ENCODE measurements around the gene LRGUK. TPM values are rescaled to one million over a fixed set of nuclear protein-coding genes. Genes with fewer than 3 reads are reported as not detected.

Gene LRGUK
- total and polyA plus RNA-seq, 2 experiments from 2014 or later = 2.4 to 7.1 TPM

DNA sequence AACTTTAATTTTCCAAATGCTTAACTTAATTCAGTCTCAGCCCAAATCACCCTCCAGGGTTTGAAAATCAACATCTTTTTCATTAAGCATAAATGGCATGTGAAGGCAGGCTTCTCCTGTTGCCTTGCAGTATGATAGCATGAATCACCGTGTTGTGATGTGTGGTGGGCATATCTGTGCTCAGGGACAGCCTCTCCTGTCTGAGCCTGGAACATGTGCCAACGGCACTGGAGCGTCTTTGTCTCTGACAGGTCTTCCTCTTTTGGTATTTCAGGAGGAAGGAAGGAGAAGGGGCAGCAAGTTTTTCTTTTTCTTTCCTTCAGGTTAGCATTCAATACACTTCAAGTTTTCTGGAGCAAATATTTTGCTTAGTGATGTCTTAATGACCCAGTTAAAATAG is 57.6 kb downstream of the LRGUK start:
- no peaks in the 10 kb centered on the region for H3K27me3 ChIP-seq (ENCODE audit: insufficient read depth)
- H3K79me2 ChIP-seq (replicated peaks; ENCODE audit: insufficient read depth) = no peaks in the 10 kb centered on the region
- no peaks in the 10 kb centered on the region for H3K36me3 Mint-ChIP-seq (ENCODE audit: low read depth)
- H3F3A ChIP-seq (replicated peaks; ENCODE audit: low read depth) = no peaks in the 10 kb centered on the region
- H3K27ac Mint-ChIP-seq = no peak overlapping the region
- H3K4me1 Mint-ChIP-seq = peaks cover 13% of the 10 kb centered on the region
- no peak overlapping the region for H3K4me3 ChIP-seq
- no peak overlapping the region for H3K27ac ChIP-seq (ENCODE audit: low read depth)
- H4K20me1 ChIP-seq (replicated peaks; ENCODE audit: insufficient read depth) = no peaks in the 10 kb centered on the region
- H3K4me3 Mint-ChIP-seq = no peak overlapping the region
- H3K4me1 ChIP-seq (ENCODE audit: insufficient read depth) = peaks cover 19% of the 10 kb centered on the region
- H3K4me2 ChIP-seq = no peak overlapping the region
- H3K9me2 ChIP-seq (ENCODE audit: insufficient read depth) = no peaks in the 10 kb centered on the region
- H3K9me3 Mint-ChIP-seq = no peaks in the 10 kb centered on the region
- H2AFZ ChIP-seq = no peak overlapping the region
- ATAC-seq (no peak), DNase-seq (ENCODE audit: low spot score) (no peak)
- peaks cover 5% of the 10 kb centered on the region for H3K27me3 Mint-ChIP-seq (ENCODE audit: insufficient read depth, low read depth, poor library complexity)
- no peaks in the 10 kb centered on the region for H3K36me3 ChIP-seq (ENCODE audit: insufficient read depth)
- TF ChIP-seq EZH2phosphoT487 (IDR thresholded peaks at IDR 0.05; ENCODE audit: unreplicated experiment) (no peak), CTCF (conservative IDR thresholded peaks at IDR 0.05; ENCODE audit: low read depth in 2 of 2) (no peak), POLR2AphosphoS5 (IDR thresholded peaks at IDR 0.05; ENCODE audit: low read depth) (no peak), STAT1 (IDR thresholded peaks at IDR 0.05; ENCODE audit: unreplicated experiment) (no peak), CREB1 (CRISPR knock-in tag; IDR thresholded peaks at IDR 0.05; ENCODE audit: low read depth) (no peak), EZH2 (IDR thresholded peaks at IDR 0.05; ENCODE audit: low read depth, unreplicated experiment) (no peak), ZNF331 (CRISPR knock-in tag; IDR thresholded peaks at IDR 0.05; ENCODE audit: low read depth) (no peak), ZNF114 (CRISPR knock-in tag; IDR thresholded peaks at IDR 0.05) (no peak)
- TF ChIP-seq, protein P1, sequence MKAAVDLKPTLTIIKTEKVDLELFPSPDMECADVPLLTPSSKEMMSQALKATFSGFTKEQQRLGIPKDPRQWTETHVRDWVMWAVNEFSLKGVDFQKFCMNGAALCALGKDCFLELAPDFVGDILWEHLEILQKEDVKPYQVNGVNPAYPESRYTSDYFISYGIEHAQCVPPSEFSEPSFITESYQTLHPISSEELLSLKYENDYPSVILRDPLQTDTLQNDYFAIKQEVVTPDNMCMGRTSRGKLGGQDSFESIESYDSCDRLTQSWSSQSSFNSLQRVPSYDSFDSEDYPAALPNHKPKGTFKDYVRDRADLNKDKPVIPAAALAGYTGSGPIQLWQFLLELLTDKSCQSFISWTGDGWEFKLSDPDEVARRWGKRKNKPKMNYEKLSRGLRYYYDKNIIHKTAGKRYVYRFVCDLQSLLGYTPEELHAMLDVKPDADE (IDR thresholded peaks at IDR 0.05) = no peak
- TF ChIP-seq, protein P2, sequence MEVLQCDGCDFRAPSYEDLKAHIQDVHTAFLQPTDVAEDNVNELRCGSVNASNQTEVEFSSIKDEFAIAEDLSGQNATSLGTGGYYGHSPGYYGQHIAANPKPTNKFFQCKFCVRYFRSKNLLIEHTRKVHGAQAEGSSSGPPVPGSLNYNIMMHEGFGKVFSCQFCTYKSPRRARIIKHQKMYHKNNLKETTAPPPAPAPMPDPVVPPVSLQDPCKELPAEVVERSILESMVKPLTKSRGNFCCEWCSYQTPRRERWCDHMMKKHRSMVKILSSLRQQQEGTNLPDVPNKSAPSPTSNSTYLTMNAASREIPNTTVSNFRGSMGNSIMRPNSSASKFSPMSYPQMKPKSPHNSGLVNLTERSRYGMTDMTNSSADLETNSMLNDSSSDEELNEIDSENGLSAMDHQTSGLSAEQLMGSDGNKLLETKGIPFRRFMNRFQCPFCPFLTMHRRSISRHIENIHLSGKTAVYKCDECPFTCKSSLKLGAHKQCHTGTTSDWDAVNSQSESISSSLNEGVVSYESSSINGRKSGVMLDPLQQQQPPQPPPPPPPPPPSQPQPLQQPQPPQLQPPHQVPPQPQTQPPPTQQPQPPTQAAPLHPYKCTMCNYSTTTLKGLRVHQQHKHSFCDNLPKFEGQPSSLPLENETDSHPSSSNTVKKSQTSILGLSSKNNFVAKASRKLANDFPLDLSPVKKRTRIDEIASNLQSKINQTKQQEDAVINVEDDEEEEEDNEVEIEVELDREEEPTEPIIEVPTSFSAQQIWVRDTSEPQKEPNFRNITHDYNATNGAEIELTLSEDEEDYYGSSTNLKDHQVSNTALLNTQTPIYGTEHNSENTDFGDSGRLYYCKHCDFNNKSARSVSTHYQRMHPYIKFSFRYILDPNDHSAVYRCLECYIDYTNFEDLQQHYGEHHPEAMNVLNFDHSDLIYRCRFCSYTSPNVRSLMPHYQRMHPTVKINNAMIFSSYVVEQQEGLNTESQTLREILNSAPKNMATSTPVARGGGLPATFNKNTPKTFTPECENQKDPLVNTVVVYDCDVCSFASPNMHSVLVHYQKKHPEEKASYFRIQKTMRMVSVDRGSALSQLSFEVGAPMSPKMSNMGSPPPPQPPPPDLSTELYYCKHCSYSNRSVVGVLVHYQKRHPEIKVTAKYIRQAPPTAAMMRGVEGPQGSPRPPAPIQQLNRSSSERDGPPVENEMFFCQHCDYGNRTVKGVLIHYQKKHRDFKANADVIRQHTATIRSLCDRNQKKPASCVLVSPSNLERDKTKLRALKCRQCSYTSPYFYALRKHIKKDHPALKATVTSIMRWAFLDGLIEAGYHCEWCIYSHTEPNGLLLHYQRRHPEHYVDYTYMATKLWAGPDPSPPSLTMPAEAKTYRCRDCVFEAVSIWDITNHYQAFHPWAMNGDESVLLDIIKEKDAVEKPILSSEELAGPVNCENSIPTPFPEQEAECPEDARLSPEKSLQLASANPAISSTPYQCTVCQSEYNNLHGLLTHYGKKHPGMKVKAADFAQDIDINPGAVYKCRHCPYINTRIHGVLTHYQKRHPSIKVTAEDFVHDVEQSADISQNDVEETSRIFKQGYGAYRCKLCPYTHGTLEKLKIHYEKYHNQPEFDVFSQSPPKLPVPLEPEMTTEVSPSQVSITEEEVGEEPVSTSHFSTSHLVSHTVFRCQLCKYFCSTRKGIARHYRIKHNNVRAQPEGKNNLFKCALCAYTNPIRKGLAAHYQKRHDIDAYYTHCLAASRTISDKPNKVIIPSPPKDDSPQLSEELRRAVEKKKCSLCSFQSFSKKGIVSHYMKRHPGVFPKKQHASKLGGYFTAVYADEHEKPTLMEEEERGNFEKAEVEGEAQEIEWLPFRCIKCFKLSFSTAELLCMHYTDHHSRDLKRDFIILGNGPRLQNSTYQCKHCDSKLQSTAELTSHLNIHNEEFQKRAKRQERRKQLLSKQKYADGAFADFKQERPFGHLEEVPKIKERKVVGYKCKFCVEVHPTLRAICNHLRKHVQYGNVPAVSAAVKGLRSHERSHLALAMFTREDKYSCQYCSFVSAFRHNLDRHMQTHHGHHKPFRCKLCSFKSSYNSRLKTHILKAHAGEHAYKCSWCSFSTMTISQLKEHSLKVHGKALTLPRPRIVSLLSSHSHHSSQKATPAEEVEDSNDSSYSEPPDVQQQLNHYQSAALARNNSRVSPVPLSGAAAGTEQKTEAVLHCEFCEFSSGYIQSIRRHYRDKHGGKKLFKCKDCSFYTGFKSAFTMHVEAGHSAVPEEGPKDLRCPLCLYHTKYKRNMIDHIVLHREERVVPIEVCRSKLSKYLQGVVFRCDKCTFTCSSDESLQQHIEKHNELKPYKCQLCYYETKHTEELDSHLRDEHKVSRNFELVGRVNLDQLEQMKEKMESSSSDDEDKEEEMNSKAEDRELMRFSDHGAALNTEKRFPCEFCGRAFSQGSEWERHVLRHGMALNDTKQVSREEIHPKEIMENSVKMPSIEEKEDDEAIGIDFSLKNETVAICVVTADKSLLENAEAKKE (CRISPR knock-in tag; IDR thresholded peaks at IDR 0.05) = no peak
